H9 (cell line): ENCODE measurements around the gene GASK1B. TPM values are rescaled to one million over a fixed set of nuclear protein-coding genes. Genes with fewer than 3 reads are reported as not detected.

Experiments
- DNase-seq: peaks from one replicate; pipeline ENCODE4 v3.0.0-alpha.2; 2017
- H2AFZ ChIP-seq: one replicate; pipeline ENCODE4 v1.6.1; 2013; ENCODE audit warnings: mild to moderate bottlenecking, low read length, control low read depth, moderate library complexity
- H2AK5ac ChIP-seq: 2 replicates; pipeline ENCODE4 v1.6.1; 2013; ENCODE audit warnings: low read length, control low read depth, mixed read lengths; ENCODE audit not compliant: insufficient read length
- H2BK120ac ChIP-seq: one replicate; pipeline ENCODE4 v1.6.1; 2013; ENCODE audit warnings: low read depth, mild to moderate bottlenecking, low read length, control low read depth, inconsistent platforms; ENCODE audit not compliant: poor library complexity, severe bottlenecking
- H2BK12ac ChIP-seq: 2 replicates; pipeline ENCODE4 v1.6.1; 2013; ENCODE audit warnings: low read length, control low read depth, mixed read lengths, low read depth; ENCODE audit not compliant: insufficient read length
- H2BK15ac ChIP-seq: 2 replicates; pipeline ENCODE4 v1.6.1; 2013; ENCODE audit warnings: low read depth, low read length, control low read depth
- H2BK20ac ChIP-seq: one replicate; pipeline ENCODE4 v1.6.1; 2013; ENCODE audit warnings: low read depth, mild to moderate bottlenecking, low read length, control low read depth, inconsistent platforms; ENCODE audit not compliant: poor library complexity, severe bottlenecking
- H2BK5ac ChIP-seq: 2 replicates; pipeline ENCODE4 v1.6.1; 2013; ENCODE audit warnings: low read length, control low read depth, mixed read lengths; ENCODE audit not compliant: insufficient read length
- H3K14ac ChIP-seq: 2 replicates; pipeline ENCODE4 v1.6.1; 2013; ENCODE audit warnings: low read length, control low read depth; ENCODE audit not compliant: insufficient read depth
- H3K18ac ChIP-seq: 2 replicates; pipeline ENCODE4 v1.6.1; 2013; ENCODE audit warnings: low read depth, mild to moderate bottlenecking, mixed read lengths, low read length, control low read depth; ENCODE audit not compliant: insufficient read length
- H3K23ac ChIP-seq: 2 replicates; pipeline ENCODE4 v1.6.1; 2013; ENCODE audit warnings: low read length, control low read depth, mixed read lengths, low read depth; ENCODE audit not compliant: insufficient read length
- H3K23me2 ChIP-seq: 2 replicates; pipeline ENCODE4 v1.6.1; 2013; ENCODE audit warnings: low read depth, mild to moderate bottlenecking, mixed read lengths, low read length, control low read depth; ENCODE audit not compliant: insufficient read length, poor library complexity, severe bottlenecking
- H3K27ac ChIP-seq: 2 replicates; pipeline ENCODE4 v1.5.1; 2013; ENCODE audit warnings: low read length, control low read depth, mixed read lengths, low read depth; ENCODE audit not compliant: insufficient read length
- H3K27me3 ChIP-seq: 2 replicates; pipeline ENCODE4 v1.6.1; 2013; ENCODE audit warnings: low read length, control low read depth, inconsistent platforms; ENCODE audit not compliant: insufficient read depth
- H3K4ac ChIP-seq: 2 replicates; pipeline ENCODE4 v1.6.1; 2013; ENCODE audit warnings: low read depth, mild to moderate bottlenecking, control low read depth, inconsistent platforms, low read length, moderate library complexity
- H3K4me1 ChIP-seq: 2 replicates; pipeline ENCODE4 v1.6.1; 2013; ENCODE audit warnings: low read length, control low read depth, inconsistent platforms; ENCODE audit not compliant: insufficient read depth
- H3K4me2 ChIP-seq: 2 replicates; pipeline ENCODE4 v1.6.1; 2013; ENCODE audit warnings: low read length, control low read depth, mixed read lengths; ENCODE audit not compliant: insufficient read length, insufficient read depth
- H3K56ac ChIP-seq: 2 replicates; pipeline ENCODE4 v1.6.1; 2013; ENCODE audit warnings: low read depth, mild to moderate bottlenecking, mixed read lengths, low read length, control low read depth; ENCODE audit not compliant: insufficient read length
- H3K79me1 ChIP-seq: 2 replicates; pipeline ENCODE4 v1.6.1; 2013; ENCODE audit warnings: low read depth, mild to moderate bottlenecking, moderate library complexity, low read length, control low read depth, inconsistent platforms; ENCODE audit not compliant: insufficient read depth, poor library complexity, severe bottlenecking
- H3K79me2 ChIP-seq: 2 replicates; pipeline ENCODE4 v1.6.1; 2013; ENCODE audit warnings: low read length, control low read depth, inconsistent platforms; ENCODE audit not compliant: insufficient read depth
- H3K9ac ChIP-seq: 2 replicates; pipeline ENCODE4 v1.6.1; 2013; ENCODE audit warnings: low read length, control low read depth, mixed read lengths; ENCODE audit not compliant: insufficient read length; ENCODE audit errors: extremely low read depth
- H3K9me3 ChIP-seq: one replicate; pipeline ENCODE4 v1.6.1; 2013; ENCODE audit warnings: low read depth, low read length, inconsistent platforms; ENCODE audit not compliant: control insufficient read depth
- H3T11ph ChIP-seq: one replicate; pipeline ENCODE4 v1.6.1; 2013; ENCODE audit warnings: mild to moderate bottlenecking, low read length, control low read depth, inconsistent platforms
- H4K20me1 ChIP-seq: one replicate; pipeline ENCODE4 v1.6.1; 2013; ENCODE audit not compliant: control insufficient read depth, insufficient read length, insufficient read depth
- H4K5ac ChIP-seq: 2 replicates; pipeline ENCODE4 v1.6.1; 2013; ENCODE audit warnings: low read depth, mild to moderate bottlenecking, mixed read lengths, low read length, control low read depth; ENCODE audit not compliant: insufficient read length
- H4K8ac ChIP-seq: replicated peaks from 2 replicates; pipeline ENCODE4 v1.6.1; 2013; ENCODE audit warnings: low read length, control low read depth, mixed read lengths, low read depth; ENCODE audit not compliant: insufficient read length
- H4K91ac ChIP-seq: 2 replicates; pipeline ENCODE4 v1.6.1; 2013; ENCODE audit warnings: low read depth, mild to moderate bottlenecking, moderate library complexity, mixed read lengths, low read length, control low read depth; ENCODE audit not compliant: insufficient read length
- H3K27ac Mint-ChIP-seq, 3 experiments: 2 replicates in 2 of 3; 3 replicates in 1 of 3; pipeline ENCODE4 v1.8.0; 2020 to 2021; ENCODE audit warnings: mixed read lengths in 3 of 3, mild to moderate bottlenecking in 1 of 3, moderate library complexity in 1 of 3
- H3K27me3 Mint-ChIP-seq: 2 replicates; pipeline ENCODE4 v1.8.0; 2021; ENCODE audit warnings: low read depth, mild to moderate bottlenecking, moderate library complexity, mixed read lengths
- H3K36me3 Mint-ChIP-seq, 3 experiments: 2 replicates in 2 of 3; 3 replicates in 1 of 3; pipeline ENCODE4 v1.8.0; 2020 to 2021; ENCODE audit warnings: low read depth in 3 of 3, mixed read lengths in 3 of 3; ENCODE audit not compliant: insufficient read depth in 1 of 3
- H3K4me1 Mint-ChIP-seq, 2 experiments: 2 replicates each; pipeline ENCODE4 v1.8.0; 2020; ENCODE audit warnings: mixed read lengths in 2 of 2
- H3K4me3 Mint-ChIP-seq, 2 experiments: 2 replicates in 1 of 2; 3 replicates in 1 of 2; pipeline ENCODE4 v1.8.0; 2020 to 2021; ENCODE audit warnings: mild to moderate bottlenecking in 2 of 2, mixed read lengths in 2 of 2, moderate library complexity in 1 of 2
- H3K9me3 Mint-ChIP-seq, 2 experiments: 2 replicates in 1 of 2; 3 replicates in 1 of 2; pipeline ENCODE4 v1.8.0; 2020; ENCODE audit warnings: mild to moderate bottlenecking in 2 of 2, mixed read lengths in 2 of 2, moderate library complexity in 1 of 2
- CTCF ChIP-seq: fragments of 200-600 bp; sonication (generic); conservative IDR thresholded peaks from 3 replicates; pipeline ENCODE4 v1.8.0; 2021; ENCODE audit warnings: antibody characterized with exemption, mild to moderate bottlenecking
- WGBS: extraction: QIAGEN DNeasy Blood & Tissue Kit; methylation state at CpG from one replicate; pipeline ENCODE4 v1.1.7; 2013; ENCODE audit warnings: missing lambda C conversion rate, low lambda C conversion rate, mixed read lengths; ENCODE audit not compliant: insufficient read length; ENCODE audit errors: extremely low coverage; 5-methylcytosine and 5-hydroxymethylcytosine counted together
- total RNA-seq: library from RNA; stranded (reverse); gene quantifications from 2 replicates; pipeline ENCODE4 v1.2.1, GENCODE V29; 2021

The GASK1B gene
- total RNA-seq, 1 experiment from 2014 or later = not detected

- H3K79me1 ChIP-seq = no peaks in the 10 kb centered on the region
- Mint-ChIP-seq H3K9me3 (no peaks in the 10 kb centered on the region), H3K27ac (no peak overlapping the region), H3K4me3 (no peak overlapping the region), H3K4me1 (no peaks in the 10 kb centered on the region), H3K27me3 (no peaks in the 10 kb centered on the region), H3K36me3 (no peaks in the 10 kb centered on the region)
- no peak overlapping the region for H3K56ac ChIP-seq
- H3K9me3 ChIP-seq = no peaks in the 10 kb centered on the region
- no peak overlapping the region for H4K91ac ChIP-seq
- no peaks in the 10 kb centered on the region for H4K20me1 ChIP-seq
- no peak overlapping the region for H3K14ac ChIP-seq
- no peak overlapping the region for H2AK5ac ChIP-seq
- H3K4me2 ChIP-seq = no peak overlapping the region
- H3K23me2 ChIP-seq = no peaks in the 10 kb centered on the region
- H3K4me1 ChIP-seq = no peaks in the 10 kb centered on the region
- H3K18ac ChIP-seq = no peak overlapping the region
- H2BK20ac ChIP-seq = no peak overlapping the region
- no peak overlapping the region for H2BK15ac ChIP-seq
- H3K9ac ChIP-seq = no peak overlapping the region
- H3K4ac ChIP-seq = no peak overlapping the region
- peak; percentile 30 for DNase-seq
- no peak overlapping the region for H3K23ac ChIP-seq
- WGBS = no CpG with 5 or more reads among the region's 15 CpGs
- H4K5ac ChIP-seq = no peak overlapping the region
- no peak overlapping the region for H2BK5ac ChIP-seq
- no peak overlapping the region for H3T11ph ChIP-seq
- no peaks in the 10 kb centered on the region for H3K79me2 ChIP-seq
- TF ChIP-seq CTCF = no peak
- no peak overlapping the region for H4K8ac ChIP-seq
- H3K27ac ChIP-seq = no peak overlapping the region
- H3K27me3 ChIP-seq = no peaks in the 10 kb centered on the region
- H2BK120ac ChIP-seq = no peak overlapping the region
- no peak overlapping the region for H2BK12ac ChIP-seq
- H2AFZ ChIP-seq = no peak overlapping the region
These were observed 9.9 kb upstream of the GASK1B start for GRCh38 chr4:158182736-158183135.
